Measurements from ENCODE around the gene ERICH2. TPM values are rescaled to one million over a fixed set of nuclear protein-coding genes. Genes with fewer than 3 reads are reported as not detected.

Gene ERICH2
- total RNA-seq, 1 donor from 2014 or later = not detected

GRCh38 chr2:170843656-170844055 lies 73.5 kb downstream of the ERICH2 start:
- DNase-seq = no peak

GRCh38 chr2:170845343-170845742 lies 75.2 kb downstream of the ERICH2 start:
- DNase-seq = no peak

GRCh38 chr2:170846314-170846713 lies 76.1 kb downstream of the ERICH2 start:
- DNase-seq = no peak

- no peak for DNase-seq
These were observed 77.5 kb downstream of the ERICH2 start for GRCh38 chr2:170847716-170848115.

Small RNA genes within 50 kb of the gene (small RNA-seq; reads per million reads assigned to genes)
- gene RF00019 = not detected

Other genes with a start within 250 kb of the ERICH2 start
- gene SP5, start 55.0 kb upstream of the ERICH2 start, total RNA-seq = 0.78 TPM
- 58.2 TPM for gene GAD1, start 46.5 kb downstream of the ERICH2 start, total RNA-seq
- gene GORASP2, start 158.9 kb downstream of the ERICH2 start, total RNA-seq = 21.5 TPM

Measured in occipital lobe (tissue), 3 donors.